Measurements from ENCODE around the gene RAB12. TPM values are rescaled to one million over a fixed set of nuclear protein-coding genes. Genes with fewer than 3 reads are reported as not detected.

The RAB12 gene
- total and polyA plus RNA-seq, 2 of the 13 experiments (the other 11 are each of a cell fraction or from before 2014, with no cell fraction given), result 9.5 to 25.3 TPM

DNA sequence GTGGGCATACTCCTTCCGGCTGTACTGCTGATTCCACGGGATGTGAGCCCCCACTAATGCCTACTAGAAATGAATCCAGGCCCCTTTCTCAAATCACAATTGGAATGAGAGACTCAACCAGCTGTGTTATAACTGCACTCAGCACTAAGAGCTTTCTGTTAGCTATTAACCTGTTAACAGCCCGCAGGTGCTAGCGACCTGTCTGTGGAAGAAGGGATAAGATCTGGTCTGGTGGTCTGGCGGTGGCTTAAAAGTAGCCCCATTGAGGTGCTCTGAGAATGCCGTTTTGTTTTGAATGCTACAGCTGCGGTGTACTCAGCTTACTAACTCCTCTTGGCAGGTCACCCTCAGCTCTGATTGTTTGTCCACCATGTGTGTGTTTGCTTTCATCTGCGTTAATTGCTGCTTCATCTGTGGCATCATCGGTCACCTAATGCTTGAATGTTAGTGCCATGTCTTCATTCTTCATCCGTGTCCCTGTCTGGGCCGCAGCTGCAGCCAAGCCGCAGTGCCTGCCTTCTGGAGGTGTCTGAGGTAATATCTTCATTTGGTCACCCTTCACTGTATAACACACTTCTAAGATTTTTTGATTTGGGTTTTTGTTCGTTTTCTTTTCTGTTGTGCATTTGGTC lies 16.3 kb downstream of the RAB12 start:
- Histone ChIP-seq H3K79me2 (ENCODE audit: insufficient read depth, low read length) (peaks cover 40% of the 10 kb centered on the region), H3K9ac (ENCODE audit: insufficient read depth, low read depth, low read length) (no peak overlapping the region), H3K27me3 (ENCODE audit: control insufficient read depth in 1 of 2, insufficient read depth in 2 of 2, low read length in 2 of 2) (no peaks in the 10 kb centered on the region), H3K27ac (ENCODE audit: extremely low read length, insufficient read depth, low read length) (no peak overlapping the region), H3K4me1 (ENCODE audit: insufficient read depth, low read length) (peaks cover 62% of the 10 kb centered on the region), H2AFZ (ENCODE audit: low read length) (no peak overlapping the region), H3K9me3 (ENCODE audit: low read length) (no peaks in the 10 kb centered on the region), H3K4me3 (replicated peaks in 1 of 3; ENCODE audit: insufficient read depth in 1 of 3, low read depth in 2 of 3, low read length in 3 of 3) (no peak overlapping the region), H3K4me2 (ENCODE audit: low read depth, low read length) (no peak overlapping the region), H3K36me3 (replicated peaks in 1 of 2; ENCODE audit: control insufficient read depth in 1 of 2, insufficient read depth in 2 of 2, low read length in 2 of 2) (peaks cover 5 to 18% of the 10 kb centered on the region in 2 experiments), H4K20me1 (ENCODE audit: insufficient read depth, low read length) (peaks cover 3% of the 10 kb centered on the region; the same call in 1 of the 2 replicates)
- ChIA-PET CTCF (ENCODE audit: low intra/inter-chr PET ratio, low total read pairs) (no interaction called here), POLR2A (no interaction called here)
- TF ChIP-seq ZNF550 (CRISPR knock-in tag; IDR thresholded peaks at IDR 0.05; ENCODE audit: borderline replicate concordance) (no peak), ARNT (IDR thresholded peaks at IDR 0.05) (no peak), ZFP36L1 (CRISPR knock-in tag; IDR thresholded peaks at IDR 0.05) (no peak), ZIK1 (CRISPR knock-in tag; IDR thresholded peaks at IDR 0.05; ENCODE audit: borderline replicate concordance, low read depth) (no peak), PHF21A (CRISPR knock-in tag; IDR thresholded peaks at IDR 0.05) (no peak)
- TF ChIP-seq, protein P1, sequence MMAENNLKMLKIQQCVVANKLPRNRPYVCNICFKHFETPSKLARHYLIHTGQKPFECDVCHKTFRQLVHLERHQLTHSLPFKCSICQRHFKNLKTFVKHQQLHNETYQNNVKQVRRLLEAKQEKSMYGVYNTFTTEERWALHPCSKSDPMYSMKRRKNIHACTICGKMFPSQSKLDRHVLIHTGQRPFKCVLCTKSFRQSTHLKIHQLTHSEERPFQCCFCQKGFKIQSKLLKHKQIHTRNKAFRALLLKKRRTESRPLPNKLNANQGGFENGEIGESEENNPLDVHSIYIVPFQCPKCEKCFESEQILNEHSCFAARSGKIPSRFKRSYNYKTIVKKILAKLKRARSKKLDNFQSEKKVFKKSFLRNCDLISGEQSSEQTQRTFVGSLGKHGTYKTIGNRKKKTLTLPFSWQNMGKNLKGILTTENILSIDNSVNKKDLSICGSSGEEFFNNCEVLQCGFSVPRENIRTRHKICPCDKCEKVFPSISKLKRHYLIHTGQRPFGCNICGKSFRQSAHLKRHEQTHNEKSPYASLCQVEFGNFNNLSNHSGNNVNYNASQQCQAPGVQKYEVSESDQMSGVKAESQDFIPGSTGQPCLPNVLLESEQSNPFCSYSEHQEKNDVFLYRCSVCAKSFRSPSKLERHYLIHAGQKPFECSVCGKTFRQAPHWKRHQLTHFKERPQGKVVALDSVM (CRISPR knock-in tag; IDR thresholded peaks at IDR 0.05), result no peak
- ATAC-seq (no peak), FAIRE-seq (no peak), DNase-seq (ENCODE audit: low spot score) (no peak)
- in situ Hi-C loops (cut with HindIII; ENCODE audit: extremely low pct_ligation_motif_present, low pct_unique_long_range_greater_than_20kb) (no loop called here), intact Hi-C loops (cut with micrococcal nuclease; ENCODE audit: unreplicated experiment) (no loop called here)
- BruUV-seq (replicated peaks), result no TSS peak
- 86% methylated on average over 13 of the region's 13 CpGs for WGBS (ENCODE audit: low lambda C conversion rate)

Data from HepG2 (cell line).